Activated T-cell treated with anti-CD3 and anti-CD28 coated beads for 1 hour (primary cell): ENCODE measurements around the gene TBC1D17.

Source experiments
- DNase-seq: peaks from one replicate; pipeline ENCODE4 v3.0.0-alpha.2; 2020; ENCODE audit warnings: low read depth

Gene TBC1D17

GRCh38 chr19:49894011-49894664, 16.6 kb downstream of the TBC1D17 start:
- DNase-seq, result no peak

GRCh38 chr19:49894879-49895565, 17.5 kb downstream of the TBC1D17 start:
- DNase-seq, result no peak

GRCh38 chr19:49895566-49896297, 18.2 kb downstream of the TBC1D17 start:
- no peak for DNase-seq

GRCh38 chr19:49896863-49897621, 19.5 kb downstream of the TBC1D17 start, which contains the start of gene IL4I1:
TSS of gene IL4I1 (minus strand) at chr19:49896887. CDS start at chr19:49896160, 727 bp downstream.
- DNase-seq, result peak; percentile 33

- DNase-seq, result no peak
Measured at GRCh38 chr19:49904136-49904535, 26.6 kb downstream of the TBC1D17 start.

GRCh38 chr19:49906879-49907564, 29.5 kb downstream of the TBC1D17 start:
- no peak for DNase-seq

- no peak for DNase-seq
Measured at GRCh38 chr19:49907745-49908446, 30.4 kb downstream of the TBC1D17 start.

- DNase-seq, result no peak
Measured at GRCh38 chr19:49908480-49909420, 31.2 kb downstream of the TBC1D17 start.

- no peak for DNase-seq
Measured at GRCh38 chr19:49910179-49910578, 32.7 kb downstream of the TBC1D17 start.

- no peak for DNase-seq
Measured at GRCh38 chr19:49911381-49912145, 34.1 kb downstream of the TBC1D17 start.

- DNase-seq, result no peak
Measured at GRCh38 chr19:49912965-49913685, 35.6 kb downstream of the TBC1D17 start.

GRCh38 chr19:49913720-49914119, 36.2 kb downstream of the TBC1D17 start:
- no peak for DNase-seq

GRCh38 chr19:49915271-49915670, 37.8 kb downstream of the TBC1D17 start:
- no peak for DNase-seq

- no peak for DNase-seq
Measured at GRCh38 chr19:49916839-49917733, 39.6 kb downstream of the TBC1D17 start.

GRCh38 chr19:49918089-49918488, 40.6 kb downstream of the TBC1D17 start:
- no peak for DNase-seq

- DNase-seq, result no peak
Measured at GRCh38 chr19:49920624-49921363, 43.3 kb downstream of the TBC1D17 start.
